ENCODE measurements around the gene SLC9A8.

DNA sequence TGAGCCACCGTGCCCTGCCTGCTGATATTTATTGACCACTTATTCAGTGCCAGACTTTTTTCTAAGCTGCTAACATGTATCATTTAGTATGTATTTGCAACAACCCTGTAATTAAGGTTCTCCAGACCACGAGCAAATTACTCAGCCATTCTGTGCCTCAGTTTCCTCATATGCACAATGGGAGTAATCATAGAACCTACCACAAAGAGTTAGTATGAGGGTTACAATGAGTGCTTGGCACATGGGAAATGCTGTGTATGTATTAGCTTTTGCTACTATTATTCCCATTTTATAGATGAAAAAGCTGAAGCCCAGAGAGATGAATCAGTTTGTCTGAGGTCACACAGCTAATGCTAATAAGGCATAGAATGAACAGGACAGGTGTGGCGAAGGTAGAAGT lies 20.0 kb upstream of the SLC9A8 start:
- TF ChIP-seq EZH2 (IDR thresholded peaks at IDR 0.05; ENCODE audit: insufficient read depth, poor library complexity, severe bottlenecking) = no peak
- no peak for TF ChIP-seq EZH2phosphoT487 (IDR thresholded peaks at IDR 0.05; ENCODE audit: insufficient read depth, low read depth)
